C4-2B (cell line): ENCODE results near the gene ATP5F1D.

Source experiments
- H3K27ac ChIP-seq: fragments of 450-650 bp; 2 replicates; pipeline ENCODE4 v1.5.1; 2017
- ZFX ChIP-seq: fragments of 450-650 bp; IDR thresholded peaks from 2 replicates; pipeline ENCODE4 v1.6.1; 2017
- TF ChIP-seq, protein P1 (sequence below): fragments of 450-650 bp; conservative IDR thresholded peaks from 2 replicates; pipeline ENCODE4 v1.5.1; 2017; ENCODE audit warnings: mild to moderate bottlenecking

Gene ATP5F1D

DNA sequence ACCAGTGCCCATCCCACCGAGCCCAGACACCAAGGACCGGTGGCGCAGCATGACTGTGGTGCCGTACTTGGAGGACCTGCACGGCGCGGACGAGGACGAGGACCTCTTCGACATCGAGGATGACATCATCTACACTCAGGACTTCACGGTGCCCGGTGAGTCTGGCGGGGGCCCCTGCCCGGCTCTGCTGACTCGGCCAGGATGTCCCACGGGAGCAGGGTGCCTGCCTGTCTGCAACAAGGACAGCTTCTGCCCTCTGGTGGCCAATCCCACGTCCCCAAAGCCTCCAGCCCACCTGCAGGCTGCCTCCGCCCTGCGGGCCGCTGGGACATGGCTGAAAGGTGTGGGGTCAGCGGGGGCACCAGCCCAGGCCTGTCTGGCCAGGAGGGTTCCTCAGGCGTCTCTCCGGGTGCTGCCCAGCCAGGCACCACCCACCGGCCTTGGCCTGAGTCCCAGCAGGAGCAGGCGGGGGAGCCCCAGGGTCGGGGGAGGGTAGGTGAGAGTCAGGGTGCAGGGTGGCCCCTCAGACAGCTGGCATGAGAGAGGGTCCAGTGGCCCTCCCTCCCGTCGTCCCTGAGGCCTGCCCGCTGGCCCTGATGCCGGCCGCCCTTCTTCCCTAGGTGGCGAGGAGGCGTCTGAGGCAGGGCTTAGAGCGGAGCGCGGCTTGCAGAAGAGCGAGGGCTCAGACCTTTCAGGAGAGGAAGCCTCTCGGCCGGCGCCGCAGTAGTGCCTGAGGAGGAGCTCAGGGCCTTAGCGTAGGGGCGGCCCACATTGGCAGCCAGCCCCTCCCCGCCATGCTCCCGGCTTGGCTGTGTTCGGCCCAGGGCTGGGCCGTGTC lies 18.3 kb upstream of the ATP5F1D start:
- H3K27ac ChIP-seq = no peak overlapping the region
- TF ChIP-seq ZFX = no peak
- TF ChIP-seq, protein P1, sequence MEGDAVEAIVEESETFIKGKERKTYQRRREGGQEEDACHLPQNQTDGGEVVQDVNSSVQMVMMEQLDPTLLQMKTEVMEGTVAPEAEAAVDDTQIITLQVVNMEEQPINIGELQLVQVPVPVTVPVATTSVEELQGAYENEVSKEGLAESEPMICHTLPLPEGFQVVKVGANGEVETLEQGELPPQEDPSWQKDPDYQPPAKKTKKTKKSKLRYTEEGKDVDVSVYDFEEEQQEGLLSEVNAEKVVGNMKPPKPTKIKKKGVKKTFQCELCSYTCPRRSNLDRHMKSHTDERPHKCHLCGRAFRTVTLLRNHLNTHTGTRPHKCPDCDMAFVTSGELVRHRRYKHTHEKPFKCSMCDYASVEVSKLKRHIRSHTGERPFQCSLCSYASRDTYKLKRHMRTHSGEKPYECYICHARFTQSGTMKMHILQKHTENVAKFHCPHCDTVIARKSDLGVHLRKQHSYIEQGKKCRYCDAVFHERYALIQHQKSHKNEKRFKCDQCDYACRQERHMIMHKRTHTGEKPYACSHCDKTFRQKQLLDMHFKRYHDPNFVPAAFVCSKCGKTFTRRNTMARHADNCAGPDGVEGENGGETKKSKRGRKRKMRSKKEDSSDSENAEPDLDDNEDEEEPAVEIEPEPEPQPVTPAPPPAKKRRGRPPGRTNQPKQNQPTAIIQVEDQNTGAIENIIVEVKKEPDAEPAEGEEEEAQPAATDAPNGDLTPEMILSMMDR = peak; percentile 74

DNA sequence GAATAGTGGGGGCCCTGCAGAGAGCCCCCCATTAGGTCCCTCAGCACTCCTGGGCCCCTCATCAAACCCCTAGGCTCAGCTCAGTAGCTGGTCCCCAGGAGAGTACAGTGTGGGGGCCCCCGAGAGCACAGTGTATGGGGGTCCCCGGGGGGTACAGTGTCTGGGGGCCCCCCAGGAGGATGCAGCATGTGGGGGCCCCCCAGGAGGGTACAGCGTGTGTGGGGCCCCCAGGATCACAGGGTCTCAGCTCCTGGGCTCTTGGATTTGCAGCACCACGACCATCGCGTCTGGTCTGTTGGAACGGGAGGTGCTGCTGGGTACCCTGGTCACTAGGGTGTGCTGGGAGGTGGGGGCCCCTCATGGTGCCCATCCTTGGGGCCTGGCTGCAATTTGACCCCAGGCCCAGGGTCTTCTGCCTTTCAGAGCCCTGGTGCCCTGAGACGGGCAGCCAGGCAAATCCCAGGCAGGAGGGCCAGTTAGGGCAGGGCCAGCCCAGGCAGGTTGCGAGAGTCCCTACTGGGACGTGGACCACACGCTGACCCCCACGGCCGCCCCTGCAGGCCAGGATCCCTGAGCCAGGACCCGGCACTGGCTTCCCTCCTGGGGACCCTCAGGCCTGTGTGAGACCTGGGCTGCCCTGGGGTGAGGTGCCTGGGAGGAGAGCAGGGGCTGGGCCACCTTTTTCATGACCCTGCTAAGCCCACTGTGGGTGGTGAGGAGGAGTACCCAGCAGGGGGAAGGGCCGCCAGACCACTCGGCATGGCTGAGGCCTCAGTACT lies 17.3 kb upstream of the ATP5F1D start:
- TF ChIP-seq ZFX = no peak
- TF ChIP-seq, protein P1 = no peak

DNA sequence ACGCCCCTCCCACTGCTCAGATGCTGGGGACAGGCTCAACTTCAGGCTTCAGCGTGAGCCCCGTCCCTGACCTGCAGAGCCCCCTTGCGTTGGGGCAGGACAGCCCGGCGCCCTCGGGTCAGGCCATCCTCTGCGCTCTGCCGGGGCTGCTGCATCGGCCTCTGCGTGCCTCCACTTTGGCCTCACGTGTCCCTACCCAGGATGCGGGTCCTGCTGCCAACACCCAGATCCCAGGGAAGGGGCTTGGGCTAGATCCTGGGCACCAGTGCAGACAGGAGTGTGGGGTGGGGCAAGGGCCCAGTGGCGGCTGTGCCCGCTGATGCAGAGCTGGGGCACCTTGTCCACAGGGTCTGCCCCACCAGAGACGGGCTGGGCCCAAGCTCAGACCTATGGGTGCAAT lies 16.7 kb upstream of the ATP5F1D start:
- no peak for TF ChIP-seq ZFX
- TF ChIP-seq, protein P1 = no peak
- H3K27ac ChIP-seq = no peak overlapping the region

More for the DNA sequence above, 17.3 kb upstream of the ATP5F1D start:
- H3K27ac ChIP-seq = no peak overlapping the region

DNA sequence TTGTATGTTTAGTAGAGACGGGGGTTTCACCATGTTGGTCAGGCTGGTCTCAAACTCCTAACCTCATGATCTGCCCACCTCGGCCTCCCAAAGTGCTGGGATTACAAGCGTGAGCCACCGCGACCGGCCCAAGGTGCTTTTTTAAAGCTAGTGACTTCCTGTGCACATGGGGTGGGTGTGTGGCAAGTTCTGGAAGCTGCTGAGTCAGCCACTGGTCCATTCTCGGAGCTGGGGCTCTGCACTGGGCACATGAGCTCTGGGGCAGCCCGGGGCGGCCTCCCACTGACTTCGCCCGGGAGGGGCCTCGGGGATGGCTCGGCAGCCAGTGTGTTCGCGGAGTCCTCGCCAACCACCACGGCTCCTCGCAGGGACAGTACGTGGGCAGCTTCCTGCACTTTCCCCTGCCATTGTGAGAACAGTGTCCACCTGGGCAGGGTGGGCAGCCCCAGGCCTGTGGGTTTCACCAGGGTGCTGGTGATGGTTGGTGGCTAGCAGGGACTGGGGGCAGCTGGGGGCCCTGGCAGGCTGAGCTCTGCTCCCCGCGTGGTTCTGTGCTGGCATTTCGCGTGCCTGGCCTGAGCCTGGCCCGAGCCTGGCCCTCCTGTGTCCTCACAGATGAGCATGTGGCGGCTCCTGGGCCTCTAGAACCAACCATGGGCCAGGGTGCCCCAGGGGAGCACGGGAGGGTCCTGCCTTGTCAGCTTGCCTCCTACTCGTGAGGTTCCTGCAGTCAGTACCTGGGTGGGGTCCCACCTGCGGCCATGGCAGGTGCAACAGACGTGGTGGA lies 15.9 kb upstream of the ATP5F1D start:
- no peak overlapping the region for H3K27ac ChIP-seq
- TF ChIP-seq ZFX = no peak
- TF ChIP-seq, protein P1 = no peak

DNA sequence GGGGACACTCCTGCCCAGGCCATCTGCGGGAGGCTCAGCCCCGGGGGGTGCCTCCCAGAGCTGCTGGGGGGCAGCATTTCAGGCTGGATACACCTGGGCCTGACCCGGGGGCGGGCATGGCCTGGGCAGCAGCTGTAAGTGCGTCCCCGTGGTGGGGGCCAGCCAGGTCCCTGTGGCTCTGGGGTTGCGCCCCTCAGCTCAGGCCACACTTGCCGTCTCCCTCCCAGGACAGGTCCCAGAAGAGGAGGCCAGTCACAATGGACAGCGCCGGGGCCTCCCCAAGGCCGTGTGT lies 15.4 kb upstream of the ATP5F1D start:
- TF ChIP-seq ZFX = no peak
- TF ChIP-seq, protein P1 = no peak

DNA sequence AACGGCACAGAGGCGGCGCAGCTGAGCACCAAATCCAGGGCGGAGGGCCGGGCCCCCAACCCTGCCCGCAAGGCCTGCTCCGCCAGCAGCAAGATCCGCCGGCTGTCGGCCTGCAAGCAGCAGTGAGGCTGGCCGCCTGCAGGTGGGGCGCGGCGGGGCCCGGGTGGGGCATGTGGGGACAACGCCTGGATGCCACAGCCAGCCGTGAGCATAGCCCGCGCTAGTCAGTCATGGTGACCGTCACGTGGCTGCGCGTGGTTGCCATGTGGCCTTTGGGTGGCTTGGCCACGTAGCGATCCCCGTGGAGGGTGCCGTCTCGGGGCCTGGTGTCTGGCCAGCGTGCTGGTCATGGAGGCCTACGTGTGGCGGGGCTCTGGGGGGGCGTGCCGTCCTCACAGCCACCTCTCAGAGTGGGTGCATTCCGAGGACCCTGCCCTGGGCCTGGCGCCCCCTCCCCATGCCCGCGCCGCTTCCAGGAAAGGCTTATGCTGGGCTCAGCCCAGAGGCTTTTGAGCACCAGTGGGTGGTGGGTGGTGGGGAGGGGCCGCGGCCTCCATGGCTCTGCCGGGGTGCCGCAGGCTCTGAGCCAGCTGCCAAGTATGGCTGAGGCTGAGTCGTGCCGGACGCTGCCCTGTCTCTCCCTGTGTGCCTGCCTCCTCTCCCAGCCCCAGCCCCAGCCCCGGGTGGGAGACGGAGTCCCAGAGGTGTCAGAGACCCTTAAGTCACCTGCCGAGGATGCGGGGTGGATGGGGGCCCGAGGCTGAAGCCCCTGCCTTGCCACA lies 14.8 kb upstream of the ATP5F1D start:
- no peak for TF ChIP-seq ZFX
- TF ChIP-seq, protein P1 = no peak
- H3K27ac ChIP-seq = no peak overlapping the region

More for the DNA sequence above, 15.4 kb upstream of the ATP5F1D start:
- H3K27ac ChIP-seq = no peak overlapping the region
